Hematopoietic multipotent progenitor cell (in vitro differentiated cells): ENCODE data around the gene C2CD3. TPM values are rescaled to one million over a fixed set of nuclear protein-coding genes. Genes with fewer than 3 reads are reported as not detected.

Source experiments
- DNase-seq, 3 donors: peaks; one replicate each; pipeline ENCODE4 v3.0.0-alpha.2; 2011 to 2015; ENCODE audit warnings: low read depth in 2 of 3, low spot score in 2 of 3
- total RNA-seq: library from RNA; depleted of rRNA; stranded (reverse); fragments of >200 nt; gene quantifications from one replicate; pipeline ENCODE4 v1.2.3, GENCODE V29; 2012

Gene C2CD3
- total RNA-seq, 1 donor, result 21.3 TPM

GRCh38 chr11:74008373-74009229 lies 162.2 kb downstream of the C2CD3 start, which contains the start of gene UCP3:
TSS of gene UCP3 (minus strand) at chr11:74009085. CDS start at chr11:74007042, 2,043 bp downstream.
- DNase-seq, result no peak

- no peak for DNase-seq
Observed at GRCh38 chr11:74007691-74008372, 163.0 kb downstream of the C2CD3 start.

GRCh38 chr11:74006743-74007304 lies 164.0 kb downstream of the C2CD3 start:
- DNase-seq, result no peak

GRCh38 chr11:74005721-74006517 lies 164.9 kb downstream of the C2CD3 start:
- DNase-seq, result no peak

- peak in 2 of 3 donors; percentile 57 to 69 for DNase-seq
Observed at GRCh38 chr11:74004759-74005615, 165.8 kb downstream of the C2CD3 start.

- DNase-seq, result no peak
Observed at GRCh38 chr11:74004046-74004695, 166.6 kb downstream of the C2CD3 start.

GRCh38 chr11:74002832-74003231 lies 168.0 kb downstream of the C2CD3 start:
- no peak for DNase-seq

GRCh38 chr11:74001822-74002286 lies 168.9 kb downstream of the C2CD3 start:
- no peak for DNase-seq

- DNase-seq, result no peak
Observed at GRCh38 chr11:74000307-74001133, 170.3 kb downstream of the C2CD3 start.

GRCh38 chr11:73999581-74000306 lies 171.1 kb downstream of the C2CD3 start:
- no peak for DNase-seq

- no peak for DNase-seq
Observed at GRCh38 chr11:73998846-73999575, 171.8 kb downstream of the C2CD3 start.

- DNase-seq, result no peak
Observed at GRCh38 chr11:73997120-73997770, 173.6 kb downstream of the C2CD3 start.

- no peak for DNase-seq
Observed at GRCh38 chr11:73996161-73996747, 174.5 kb downstream of the C2CD3 start.

- peak in 1 of 3 donors; percentile 42 for DNase-seq
Observed at GRCh38 chr11:73995731-73996130, 175.1 kb downstream of the C2CD3 start.

- DNase-seq, result peak; percentile 58 to 88 (median 63)
Observed at GRCh38 chr11:73995247-73995646, 175.6 kb downstream of the C2CD3 start.

- DNase-seq, result no peak
Observed at GRCh38 chr11:73991471-73992006, 179.3 kb downstream of the C2CD3 start.
